Neural crest cell (in vitro differentiated cells): ENCODE data around the gene KIF5A. TPM values are rescaled to one million over a fixed set of nuclear protein-coding genes. Genes with fewer than 3 reads are reported as not detected.

Source experiments
- DNase-seq: peaks from one replicate; pipeline ENCODE4 v3.0.0; 2021; ENCODE audit warnings: low read depth, mixed read lengths, low spot score
- H3K27ac Mint-ChIP-seq: one replicate; pipeline ENCODE4 v1.8.0; 2021; ENCODE audit warnings: mild to moderate bottlenecking, mixed read lengths; ENCODE audit not compliant: unreplicated experiment
- H3K27me3 Mint-ChIP-seq: 2 replicates; pipeline ENCODE4 v1.8.0; 2021; ENCODE audit warnings: low read depth, mild to moderate bottlenecking, mixed read lengths
- H3K36me3 Mint-ChIP-seq: 2 replicates; pipeline ENCODE4 v1.8.0; 2021; ENCODE audit warnings: low read depth, mild to moderate bottlenecking, mixed read lengths
- H3K4me1 Mint-ChIP-seq: 2 replicates; pipeline ENCODE4 v1.8.0; 2021; ENCODE audit warnings: mixed read lengths
- H3K4me3 Mint-ChIP-seq: one replicate; pipeline ENCODE4 v1.8.0; 2021; ENCODE audit warnings: mild to moderate bottlenecking, mixed read lengths
- H3K9me3 Mint-ChIP-seq: 2 replicates; pipeline ENCODE4 v1.8.0; 2021; ENCODE audit warnings: mixed read lengths
- total RNA-seq: library from RNA; stranded (reverse); gene quantifications from 2 replicates; pipeline ENCODE4 v1.2.1, GENCODE V29; 2021
- TF ChIP-seq, protein P1 (sequence below): fragments of 200-600 bp; sonication (generic); conservative IDR thresholded peaks from 2 replicates; pipeline ENCODE4 v1.5.0; 2021; ENCODE audit warnings: antibody characterized with exemption, mild to moderate bottlenecking

The KIF5A gene
- total RNA-seq, 1 donor from 2014 or later, result 20.8 TPM

DNA sequence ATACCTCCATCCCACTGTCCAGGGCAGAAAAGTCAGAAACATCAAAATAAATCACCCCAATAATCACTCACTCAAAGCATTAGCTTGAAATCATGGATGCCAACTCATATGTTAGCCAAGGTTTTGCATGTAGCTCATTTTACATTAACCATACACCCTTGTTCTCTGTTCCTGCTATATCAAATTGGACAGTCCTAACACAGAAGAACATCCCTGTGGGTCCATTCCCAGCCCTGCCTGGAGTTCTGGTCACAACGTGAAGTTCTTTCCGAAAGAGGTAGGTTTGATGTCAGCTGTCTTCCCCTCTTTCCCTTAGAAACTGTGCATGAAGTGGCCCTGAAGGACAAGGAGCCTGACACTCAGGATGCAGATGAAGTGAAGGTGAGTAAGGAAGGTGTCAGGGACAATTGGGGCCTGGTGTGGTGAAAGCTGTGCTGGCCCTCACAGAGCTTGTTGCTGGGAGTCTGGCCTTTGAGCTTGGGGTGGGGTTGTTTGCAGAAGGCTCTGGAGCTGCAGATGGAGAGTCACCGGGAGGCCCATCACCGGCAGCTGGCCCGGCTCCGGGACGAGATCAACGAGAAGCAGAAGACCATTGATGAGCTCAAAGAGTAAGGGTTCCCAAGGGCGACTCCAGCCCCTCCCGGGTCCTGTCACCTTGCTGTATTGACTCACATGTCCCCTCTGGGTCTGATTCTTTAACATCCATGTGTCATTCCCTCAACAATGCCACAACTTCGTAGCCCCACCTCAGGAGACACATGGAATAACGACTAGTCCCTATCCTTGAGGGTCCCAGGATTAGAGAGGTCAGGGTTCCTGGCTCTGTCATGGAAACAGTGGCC is 26.1 kb downstream of the KIF5A start:
- no peaks in the 10 kb centered on the region for H3K4me1 Mint-ChIP-seq
- no peaks in the 10 kb centered on the region for H3K36me3 Mint-ChIP-seq
- TF ChIP-seq, protein P1, sequence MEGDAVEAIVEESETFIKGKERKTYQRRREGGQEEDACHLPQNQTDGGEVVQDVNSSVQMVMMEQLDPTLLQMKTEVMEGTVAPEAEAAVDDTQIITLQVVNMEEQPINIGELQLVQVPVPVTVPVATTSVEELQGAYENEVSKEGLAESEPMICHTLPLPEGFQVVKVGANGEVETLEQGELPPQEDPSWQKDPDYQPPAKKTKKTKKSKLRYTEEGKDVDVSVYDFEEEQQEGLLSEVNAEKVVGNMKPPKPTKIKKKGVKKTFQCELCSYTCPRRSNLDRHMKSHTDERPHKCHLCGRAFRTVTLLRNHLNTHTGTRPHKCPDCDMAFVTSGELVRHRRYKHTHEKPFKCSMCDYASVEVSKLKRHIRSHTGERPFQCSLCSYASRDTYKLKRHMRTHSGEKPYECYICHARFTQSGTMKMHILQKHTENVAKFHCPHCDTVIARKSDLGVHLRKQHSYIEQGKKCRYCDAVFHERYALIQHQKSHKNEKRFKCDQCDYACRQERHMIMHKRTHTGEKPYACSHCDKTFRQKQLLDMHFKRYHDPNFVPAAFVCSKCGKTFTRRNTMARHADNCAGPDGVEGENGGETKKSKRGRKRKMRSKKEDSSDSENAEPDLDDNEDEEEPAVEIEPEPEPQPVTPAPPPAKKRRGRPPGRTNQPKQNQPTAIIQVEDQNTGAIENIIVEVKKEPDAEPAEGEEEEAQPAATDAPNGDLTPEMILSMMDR, result no peak
- no peak overlapping the region for H3K4me3 Mint-ChIP-seq
- H3K27me3 Mint-ChIP-seq, result no peaks in the 10 kb centered on the region
- no peak for DNase-seq
- H3K27ac Mint-ChIP-seq, result no peak overlapping the region
- H3K9me3 Mint-ChIP-seq, result no peaks in the 10 kb centered on the region

DNA sequence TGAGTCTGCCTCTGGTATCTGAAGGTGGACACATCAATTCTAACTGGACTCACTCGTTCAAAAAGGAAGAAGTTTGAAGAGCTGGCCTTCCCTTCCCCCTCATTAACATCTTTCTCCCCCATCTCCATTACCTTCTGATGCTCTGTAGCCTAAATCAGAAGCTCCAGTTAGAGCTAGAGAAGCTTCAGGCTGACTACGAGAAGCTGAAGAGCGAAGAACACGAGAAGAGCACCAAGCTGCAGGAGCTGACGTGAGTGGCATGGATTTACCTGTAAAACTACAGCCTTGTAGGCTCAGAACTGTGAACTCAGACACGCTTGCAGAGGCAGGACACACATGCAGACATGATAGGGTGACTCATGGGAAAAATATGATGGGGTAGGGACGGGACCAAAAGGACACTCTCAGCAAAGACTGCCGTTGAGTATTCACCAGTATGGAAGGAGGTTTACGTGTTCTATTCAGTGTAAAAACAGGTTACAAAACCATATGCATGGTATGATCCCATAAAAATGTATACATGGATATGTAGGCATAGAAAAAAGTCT is 26.8 kb downstream of the KIF5A start:
- Mint-ChIP-seq H3K9me3 (no peaks in the 10 kb centered on the region), H3K27me3 (no peaks in the 10 kb centered on the region), H3K4me1 (no peaks in the 10 kb centered on the region), H3K36me3 (no peaks in the 10 kb centered on the region), H3K27ac (no peak overlapping the region), H3K4me3 (no peak overlapping the region)
- DNase-seq, result no peak
- TF ChIP-seq, protein P1, result no peak

DNA sequence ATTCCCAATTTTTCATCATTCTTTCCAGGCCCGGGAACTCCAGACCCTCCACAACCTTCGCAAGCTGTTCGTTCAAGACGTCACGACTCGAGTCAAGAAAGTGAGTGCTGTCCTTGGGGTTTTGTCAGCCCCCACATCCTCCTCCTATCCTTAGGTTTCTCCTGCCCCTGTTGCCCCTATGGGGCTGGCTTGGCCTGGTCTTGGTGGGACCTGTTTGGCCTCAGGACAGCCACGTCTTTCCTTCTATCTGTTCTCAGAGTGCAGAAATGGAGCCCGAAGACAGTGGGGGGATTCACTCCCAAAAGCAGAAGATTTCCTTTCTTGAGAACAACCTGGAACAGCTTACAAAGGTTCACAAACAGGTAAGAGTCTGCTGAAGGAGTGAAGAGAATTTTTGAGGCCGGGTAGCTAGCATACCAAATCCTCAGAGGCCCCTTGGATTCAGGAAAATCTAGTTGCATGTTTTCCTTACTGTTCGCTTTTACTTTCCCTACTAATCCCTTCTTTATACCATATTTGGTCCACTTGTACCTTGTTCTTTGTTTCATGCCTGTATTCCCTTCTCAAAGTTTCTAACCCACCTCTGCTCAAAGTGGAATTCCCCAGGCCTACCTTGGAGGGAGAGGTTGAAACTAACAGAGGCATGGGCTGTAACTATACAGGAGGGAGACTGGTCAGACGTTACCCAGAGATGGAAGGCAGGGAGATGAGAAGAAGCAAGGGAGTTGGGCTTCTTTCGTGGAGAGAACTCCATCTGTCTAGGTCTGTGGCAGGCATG is 28.3 kb downstream of the KIF5A start:
- DNase-seq, result no peak
- H3K9me3 Mint-ChIP-seq, result no peaks in the 10 kb centered on the region
- H3K4me3 Mint-ChIP-seq, result no peak overlapping the region
- H3K36me3 Mint-ChIP-seq, result no peaks in the 10 kb centered on the region
- no peaks in the 10 kb centered on the region for H3K27me3 Mint-ChIP-seq
- TF ChIP-seq, protein P1, result no peak
- H3K4me1 Mint-ChIP-seq, result no peaks in the 10 kb centered on the region
- no peak overlapping the region for H3K27ac Mint-ChIP-seq

DNA sequence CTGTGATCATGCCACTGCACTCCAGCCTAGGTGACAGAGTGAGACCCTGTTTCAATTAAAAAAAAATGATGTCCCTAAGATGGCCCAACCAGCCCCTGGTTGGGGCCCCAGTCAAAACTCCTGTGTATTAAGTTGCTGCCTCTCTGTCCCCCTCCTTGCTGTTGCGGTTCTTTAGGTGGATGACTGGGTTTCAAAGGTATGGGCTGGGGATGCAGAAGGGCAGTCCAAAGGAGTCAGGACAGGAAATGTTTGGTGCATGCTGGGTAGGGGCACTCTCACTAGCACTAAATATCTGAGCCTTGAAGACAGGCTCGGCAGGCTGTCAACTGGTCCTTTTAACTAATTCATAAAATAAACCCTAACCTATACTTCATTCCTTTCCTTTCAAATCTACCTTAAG is 29.2 kb downstream of the KIF5A start:
- TF ChIP-seq, protein P1, result no peak
- peaks cover 2% of the 10 kb centered on the region for H3K27me3 Mint-ChIP-seq
- no peak for DNase-seq
- H3K9me3 Mint-ChIP-seq, result no peaks in the 10 kb centered on the region
- no peak overlapping the region for H3K4me3 Mint-ChIP-seq
- no peak overlapping the region for H3K27ac Mint-ChIP-seq
- no peaks in the 10 kb centered on the region for H3K36me3 Mint-ChIP-seq
- no peaks in the 10 kb centered on the region for H3K4me1 Mint-ChIP-seq

DNA sequence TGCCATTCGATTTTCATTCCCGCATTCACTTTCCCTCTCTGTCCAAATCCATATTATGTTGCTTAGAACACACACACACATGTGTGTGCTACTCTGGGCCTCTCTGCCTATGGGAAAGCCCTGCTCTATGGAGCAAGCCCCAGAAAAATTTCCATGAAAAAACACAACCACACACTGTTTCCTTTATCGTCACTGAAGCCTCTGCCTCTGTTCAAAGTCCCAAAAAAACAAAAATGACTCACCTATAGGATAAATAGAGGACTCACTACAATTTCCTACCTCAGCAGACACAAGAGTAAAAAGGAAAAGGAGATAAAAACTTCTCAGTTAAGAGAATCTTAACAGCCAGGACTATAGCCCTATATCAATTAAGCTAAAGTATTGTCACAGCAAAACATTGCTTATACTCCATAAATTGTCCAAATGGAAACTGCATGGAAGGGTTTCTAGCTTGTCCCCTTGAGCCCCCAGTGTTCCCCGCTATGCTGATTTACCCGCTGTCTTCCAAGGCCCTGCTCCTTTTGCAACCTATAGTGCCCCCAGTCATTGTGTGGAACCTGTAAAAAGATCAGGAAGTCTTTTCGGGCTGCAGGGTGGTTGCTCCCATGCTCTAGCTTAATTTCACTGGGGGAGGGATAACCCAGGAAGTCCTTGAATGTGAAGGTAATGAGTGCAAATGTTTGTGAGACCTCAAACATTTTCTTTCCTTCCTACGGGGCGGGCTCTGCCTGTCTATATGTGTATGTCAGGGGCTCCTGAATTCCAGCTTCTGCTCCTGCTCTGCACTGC is 30.0 kb downstream of the KIF5A start:
- Mint-ChIP-seq H3K4me1 (no peaks in the 10 kb centered on the region), H3K9me3 (no peaks in the 10 kb centered on the region), H3K36me3 (no peaks in the 10 kb centered on the region), H3K27me3 (peaks cover 5% of the 10 kb centered on the region), H3K27ac (no peak overlapping the region), H3K4me3 (no peak overlapping the region)
- TF ChIP-seq, protein P1, result no peak
- DNase-seq, result no peak
